ENCODE measurements around the gene PLA2G6. TPM values are rescaled to one million over a fixed set of nuclear protein-coding genes. Genes with fewer than 3 reads are reported as not detected.

The PLA2G6 gene
- total and polyA plus RNA-seq, 9 of the 15 experiments (the other 6 are each of a cell fraction or from before 2014, with no cell fraction given) = 0.11 to 12.2 (median 9.7) TPM

DNA sequence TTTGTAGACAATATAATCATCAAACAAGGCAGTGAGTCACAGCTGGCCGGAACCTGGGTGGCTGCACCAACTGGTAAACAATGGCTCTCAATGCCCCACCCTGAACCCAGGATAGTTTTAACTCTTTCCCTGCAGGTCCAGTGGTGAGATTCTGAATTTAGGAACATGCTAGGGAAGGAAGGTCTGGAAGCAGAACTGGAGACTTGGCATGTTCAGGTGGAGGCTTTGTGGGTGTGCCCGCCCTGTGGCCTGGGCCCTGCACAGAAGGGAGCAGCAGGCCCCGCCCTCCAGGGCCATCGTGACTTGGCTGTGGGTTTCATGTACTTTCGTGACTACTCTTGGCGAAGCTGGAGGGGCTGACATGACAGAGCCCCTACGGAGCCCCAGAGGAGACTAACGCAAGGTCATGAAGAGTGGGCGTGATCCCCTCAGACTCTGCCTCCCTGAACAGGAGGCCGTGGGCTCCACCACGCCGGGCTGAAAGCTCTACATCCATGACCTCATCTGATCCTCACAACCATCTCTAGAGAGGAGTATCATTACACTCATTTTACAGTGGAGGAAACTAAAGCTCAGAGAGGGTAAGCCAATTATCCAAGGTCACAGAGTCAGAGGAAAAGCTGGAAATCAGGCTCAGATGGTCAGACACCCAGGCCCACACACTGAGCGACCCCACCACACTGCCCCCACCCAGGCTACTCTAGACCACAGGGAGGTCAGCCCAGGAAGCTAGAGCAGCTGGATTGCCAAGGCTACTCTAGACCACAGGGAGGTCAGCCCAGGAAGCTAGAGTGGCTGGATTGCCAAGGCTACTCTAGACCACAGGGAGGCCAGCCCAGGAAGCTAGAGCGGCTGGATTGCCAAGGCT lies 47.5 kb upstream of the PLA2G6 start:
- Histone ChIP-seq H3K9me1 (ENCODE audit: control insufficient read depth, insufficient read depth, low read length) (no peaks in the 10 kb centered on the region), H3K27ac (ENCODE audit: extremely low read depth, low read depth, low read length) (no peak overlapping the region), H3K4me2 (ENCODE audit: insufficient read depth, low read length) (no peak overlapping the region), H2AFZ (ENCODE audit: low read depth, low read length) (no peak overlapping the region), H4K20me1 (replicated peaks; ENCODE audit: control insufficient read depth, insufficient read depth, low read length) (no peaks in the 10 kb centered on the region), H3K9ac (ENCODE audit: insufficient read depth in 1 of 2, low read depth in 2 of 2, low read length in 2 of 2) (0 out of 4 replicates have a peak overlapping the region, but pooled peaks of 1 of the 2 experiments have one; percentile 52), H3K79me2 (ENCODE audit: control insufficient read depth, insufficient read depth, low read length) (no peaks in the 10 kb centered on the region), H3K36me3 (ENCODE audit: control insufficient read depth, insufficient read depth, low read length) (peaks cover 28% of the 10 kb centered on the region; the same call in 2 of the 3 replicates), H3K4me1 (replicated peaks in 1 of 2; ENCODE audit: control insufficient read depth in 2 of 2, insufficient read depth in 2 of 2, low read length in 2 of 2) (no peaks in the 10 kb centered on the region; a peak in 2 of 5 replicates), H3K9me3 (replicated peaks; ENCODE audit: control insufficient read depth, insufficient read depth, low read depth, low read length) (no peaks in the 10 kb centered on the region), H3K4me3 (no peak overlapping the region), H3K27me3 (ENCODE audit: control insufficient read depth in 2 of 2, insufficient read depth in 2 of 2, low read length in 2 of 2) (no peaks in the 10 kb centered on the region)
- CTCF ChIA-PET (ENCODE audit: low intra/inter-chr PET ratio) = no interaction called here
- POLR2A ChIA-PET = interaction anchor here (0.8 to 1.2 kb wide), 2 partner anchors 11 to 118 kb away, joined by 3 to 4 read pairs; partner anchors contain the start of gene BAIAP2L2
- intact Hi-C loops (cut with micrococcal nuclease) (no loop called here), in situ Hi-C loops (cut with MboI) (no loop called here)
- ATAC-seq (no peak), FAIRE-seq (no peak), DNase-seq (ENCODE audit: extremely low read depth in 1 of 4, low spot score in 3 of 4) (no peak)
- WGBS (ENCODE audit: insufficient coverage, low coverage, missing lambda C conversion rate) = 83% methylated on average over 13 of the region's 14 CpGs
- no TSS peak for BruUV-seq (replicated peaks)
- TF ChIP-seq PTTG1 (tag; IDR thresholded peaks at IDR 0.05; ENCODE audit: low read depth) (no peak), KAT2B (IDR thresholded peaks at IDR 0.05; ENCODE audit: low read depth, low read length) (no peak), ELF1 (tag; IDR thresholded peaks at IDR 0.05) (no peak), IRF2 (CRISPR knock-in tag; IDR thresholded peaks at IDR 0.05) (no peak), NBN (IDR thresholded peaks at IDR 0.05; ENCODE audit: low read depth) (no peak), SMC3 (conservative IDR thresholded peaks at IDR 0.05; ENCODE audit: insufficient read depth, low read depth, low read length) (no peak), GATAD2A (IDR thresholded peaks at IDR 0.05) (no peak), U2AF2 (optimal IDR thresholded peaks at IDR 0.05; ENCODE audit: low read depth, low read length) (no peak), TRIM28 (IDR thresholded peaks at IDR 0.05) (no peak), TCF7 (IDR thresholded peaks at IDR 0.05; ENCODE audit: borderline replicate concordance) (no peak), HNRNPUL1 (IDR thresholded peaks at IDR 0.05; ENCODE audit: low read length) (no peak), EP400 (IDR thresholded peaks at IDR 0.05) (no peak), RBM22 (IDR thresholded peaks at IDR 0.05; ENCODE audit: low read depth, low read length, poor library complexity, severe bottlenecking) (no peak)
- TF ChIP-seq, protein P1, sequence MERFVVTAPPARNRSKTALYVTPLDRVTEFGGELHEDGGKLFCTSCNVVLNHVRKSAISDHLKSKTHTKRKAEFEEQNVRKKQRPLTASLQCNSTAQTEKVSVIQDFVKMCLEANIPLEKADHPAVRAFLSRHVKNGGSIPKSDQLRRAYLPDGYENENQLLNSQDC (CRISPR knock-in tag; IDR thresholded peaks at IDR 0.05) = no peak
- TF ChIP-seq, protein P2, sequence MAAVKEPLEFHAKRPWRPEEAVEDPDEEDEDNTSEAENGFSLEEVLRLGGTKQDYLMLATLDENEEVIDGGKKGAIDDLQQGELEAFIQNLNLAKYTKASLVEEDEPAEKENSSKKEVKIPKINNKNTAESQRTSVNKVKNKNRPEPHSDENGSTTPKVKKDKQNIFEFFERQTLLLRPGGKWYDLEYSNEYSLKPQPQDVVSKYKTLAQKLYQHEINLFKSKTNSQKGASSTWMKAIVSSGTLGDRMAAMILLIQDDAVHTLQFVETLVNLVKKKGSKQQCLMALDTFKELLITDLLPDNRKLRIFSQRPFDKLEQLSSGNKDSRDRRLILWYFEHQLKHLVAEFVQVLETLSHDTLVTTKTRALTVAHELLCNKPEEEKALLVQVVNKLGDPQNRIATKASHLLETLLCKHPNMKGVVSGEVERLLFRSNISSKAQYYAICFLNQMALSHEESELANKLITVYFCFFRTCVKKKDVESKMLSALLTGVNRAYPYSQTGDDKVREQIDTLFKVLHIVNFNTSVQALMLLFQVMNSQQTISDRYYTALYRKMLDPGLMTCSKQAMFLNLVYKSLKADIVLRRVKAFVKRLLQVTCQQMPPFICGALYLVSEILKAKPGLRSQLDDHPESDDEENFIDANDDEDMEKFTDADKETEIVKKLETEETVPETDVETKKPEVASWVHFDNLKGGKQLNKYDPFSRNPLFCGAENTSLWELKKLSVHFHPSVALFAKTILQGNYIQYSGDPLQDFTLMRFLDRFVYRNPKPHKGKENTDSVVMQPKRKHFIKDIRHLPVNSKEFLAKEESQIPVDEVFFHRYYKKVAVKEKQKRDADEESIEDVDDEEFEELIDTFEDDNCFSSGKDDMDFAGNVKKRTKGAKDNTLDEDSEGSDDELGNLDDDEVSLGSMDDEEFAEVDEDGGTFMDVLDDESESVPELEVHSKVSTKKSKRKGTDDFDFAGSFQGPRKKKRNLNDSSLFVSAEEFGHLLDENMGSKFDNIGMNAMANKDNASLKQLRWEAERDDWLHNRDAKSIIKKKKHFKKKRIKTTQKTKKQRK (IDR thresholded peaks at IDR 0.05; ENCODE audit: borderline replicate concordance, low read depth, low read length) = no peak
- TF ChIP-seq, protein P3, sequence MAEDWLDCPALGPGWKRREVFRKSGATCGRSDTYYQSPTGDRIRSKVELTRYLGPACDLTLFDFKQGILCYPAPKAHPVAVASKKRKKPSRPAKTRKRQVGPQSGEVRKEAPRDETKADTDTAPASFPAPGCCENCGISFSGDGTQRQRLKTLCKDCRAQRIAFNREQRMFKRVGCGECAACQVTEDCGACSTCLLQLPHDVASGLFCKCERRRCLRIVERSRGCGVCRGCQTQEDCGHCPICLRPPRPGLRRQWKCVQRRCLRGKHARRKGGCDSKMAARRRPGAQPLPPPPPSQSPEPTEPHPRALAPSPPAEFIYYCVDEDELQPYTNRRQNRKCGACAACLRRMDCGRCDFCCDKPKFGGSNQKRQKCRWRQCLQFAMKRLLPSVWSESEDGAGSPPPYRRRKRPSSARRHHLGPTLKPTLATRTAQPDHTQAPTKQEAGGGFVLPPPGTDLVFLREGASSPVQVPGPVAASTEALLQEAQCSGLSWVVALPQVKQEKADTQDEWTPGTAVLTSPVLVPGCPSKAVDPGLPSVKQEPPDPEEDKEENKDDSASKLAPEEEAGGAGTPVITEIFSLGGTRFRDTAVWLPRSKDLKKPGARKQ (CRISPR knock-in tag; IDR thresholded peaks at IDR 0.05) = no peak

Measured in K562 (cell line).